ENCODE results near the gene LOC101059915.
"Not testable (repeated sequence)": the region's sequence is repeated elsewhere in the genome, so short reads cannot be mapped to it uniquely, and the experiment has no call there.

- not testable (repeated sequence) for TF ChIP-seq CTCF (conservative IDR thresholded peaks at IDR 0.05; ENCODE audit: low read length); EZH2phosphoT487 (IDR thresholded peaks at IDR 0.05; ENCODE audit: borderline replicate concordance, low read depth, low read length)
Observed at GRCh38 chrX:71644406-71644805, 22.9 kb upstream of the LOC101059915 start.

Measured in OCI-LY7 (cell line).